Upper lobe of left lung (tissue), 4 donors: ENCODE measurements around the gene PTPRM.

Experiments
- CTCF ChIP-seq, 6 experiments: fragments of 450-650 bp in 4 of 6; fragments of 200-600 bp in 2 of 6; sonication (generic) in 2 of 6; IDR thresholded peaks; one replicate each; pipeline ENCODE4 v1.5.1; 2016 to 2019; ENCODE audit warnings: antibody characterized with exemption in 6 of 6
- POLR2A ChIP-seq, 4 donors: fragments of 450-650 bp; IDR thresholded peaks; one replicate each; pipeline ENCODE4 v1.5.1; 2016 to 2017; ENCODE audit warnings: antibody characterized with exemption in 4 of 4, mild to moderate bottlenecking in 2 of 4

DNA sequence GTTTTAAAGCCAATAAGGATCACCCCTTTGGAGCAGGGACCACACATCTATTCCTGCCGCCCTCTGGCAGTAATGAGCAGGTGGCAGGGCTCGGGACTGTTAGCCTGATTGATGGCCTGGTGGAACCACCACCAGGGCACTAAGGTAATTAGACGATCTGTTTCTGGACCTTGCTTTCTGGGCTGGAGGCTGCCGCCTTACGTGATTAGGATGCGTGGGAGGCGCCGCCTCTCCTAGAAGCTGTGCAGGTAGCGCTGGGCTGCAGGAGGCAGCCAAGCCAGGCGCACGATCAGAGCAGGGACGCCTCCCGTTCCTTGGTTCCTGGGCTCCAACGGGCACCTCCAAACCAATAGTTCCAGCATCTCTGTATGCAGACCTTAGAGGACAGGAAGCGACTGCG is 799.5 kb downstream of the PTPRM start:
- TF ChIP-seq POLR2A (IDR thresholded peaks at IDR 0.05) (no peak), CTCF (IDR thresholded peaks at IDR 0.05) (no peak)
